Activated T-helper 2 cell treated with anti-CD3 and anti-CD28 coated beads, Interferon-gamma antibody, Interleukin-2, Interleukin-4, amounts not matched to agents 10 μg/mL and 5 μg/mL and 100 μg/mL, durations not matched to agents 14 hours and 24 hours and 36 hours (primary cell): Measurements from ENCODE around the gene CEP72. TPM values are rescaled to one million over a fixed set of nuclear protein-coding genes. Genes with fewer than 3 reads are reported as not detected.
"Not testable (repeated sequence)": the region's sequence is repeated elsewhere in the genome, so short reads cannot be mapped to it uniquely, and the experiment has no call there.

Experiments
- DNase-seq: peaks from one replicate; pipeline ENCODE4 v3.0.0; 2021; ENCODE audit warnings: low spot score
- H3K27ac Mint-ChIP-seq: one replicate; pipeline ENCODE4 v1.8.0; 2021; ENCODE audit warnings: mixed read lengths
- H3K27me3 Mint-ChIP-seq: one replicate; pipeline ENCODE4 v1.8.0; 2021; ENCODE audit warnings: low read depth, mixed read lengths
- H3K36me3 Mint-ChIP-seq: one replicate; pipeline ENCODE4 v1.8.0; 2021; ENCODE audit warnings: low read depth, mixed read lengths
- H3K4me1 Mint-ChIP-seq: one replicate; pipeline ENCODE4 v1.8.0; 2021; ENCODE audit warnings: low read depth, mixed read lengths
- H3K4me3 Mint-ChIP-seq: one replicate; pipeline ENCODE4 v1.8.0; 2021; ENCODE audit warnings: low read depth, mild to moderate bottlenecking, moderate library complexity, mixed read lengths
- H3K9me3 Mint-ChIP-seq: one replicate; pipeline ENCODE4 v1.8.0; 2021; ENCODE audit warnings: mixed read lengths
- intact Hi-C: fragments of 100-400 bp; cut with micrococcal nuclease; formaldehyde crosslinking; loops from one replicate; pipeline ENCODE4 v1.15.1; 2023
- total RNA-seq: library from RNA; stranded (reverse); gene quantifications from 2 replicates; pipeline ENCODE4 v1.2.3, GENCODE V29; 2022

Gene CEP72
- total RNA-seq, 1 donor from 2014 or later: 30.2 TPM

- intact Hi-C loops, DNase-seq: not testable (repeated sequence)
These were observed 16.4 kb downstream of the CEP72 start for GRCh38 chr5:628351-629205.

GRCh38 chr5:633501-633955 is 21.4 kb downstream of the CEP72 start:
- H3K4me3 Mint-ChIP-seq: no peak overlapping the region
- DNase-seq: no peak
- H3K36me3 Mint-ChIP-seq: peaks cover 44% of the 10 kb centered on the region
- no peaks in the 10 kb centered on the region for H3K4me1 Mint-ChIP-seq
- no peaks in the 10 kb centered on the region for H3K9me3 Mint-ChIP-seq
- H3K27me3 Mint-ChIP-seq: no peaks in the 10 kb centered on the region
- intact Hi-C loops: no loop called here
- no peak overlapping the region for H3K27ac Mint-ChIP-seq

More at GRCh38 chr5:628351-629205, 16.4 kb downstream of the CEP72 start:
- not testable (repeated sequence) for H3K4me3 Mint-ChIP-seq, H3K4me1 Mint-ChIP-seq, H3K9me3 Mint-ChIP-seq, H3K27ac Mint-ChIP-seq, H3K27me3 Mint-ChIP-seq
- peaks cover 37% of the 10 kb centered on the region for H3K36me3 Mint-ChIP-seq

GRCh38 chr5:634191-634590 is 22.1 kb downstream of the CEP72 start:
- no peaks in the 10 kb centered on the region for H3K4me1 Mint-ChIP-seq
- H3K9me3 Mint-ChIP-seq: no peaks in the 10 kb centered on the region
- peaks cover 39% of the 10 kb centered on the region for H3K36me3 Mint-ChIP-seq
- no peak for DNase-seq
- no peak overlapping the region for H3K4me3 Mint-ChIP-seq
- no peak overlapping the region for H3K27ac Mint-ChIP-seq
- no peaks in the 10 kb centered on the region for H3K27me3 Mint-ChIP-seq
- intact Hi-C loops: no loop called here

GRCh38 chr5:635306-636055 is 23.3 kb downstream of the CEP72 start:
- Mint-ChIP-seq H3K9me3 (no peaks in the 10 kb centered on the region), H3K4me1 (no peaks in the 10 kb centered on the region), H3K4me3 (no peak overlapping the region), H3K27ac (no peak overlapping the region), H3K36me3 (peaks cover 46% of the 10 kb centered on the region), H3K27me3 (no peaks in the 10 kb centered on the region)
- DNase-seq: no peak
- intact Hi-C loops: no loop called here

GRCh38 chr5:636951-637350 is 24.8 kb downstream of the CEP72 start:
- H3K27me3 Mint-ChIP-seq: no peaks in the 10 kb centered on the region
- H3K4me3 Mint-ChIP-seq: no peak overlapping the region
- no peaks in the 10 kb centered on the region for H3K4me1 Mint-ChIP-seq
- intact Hi-C loops: no loop called here
- no peak for DNase-seq
- H3K36me3 Mint-ChIP-seq: peaks cover 46% of the 10 kb centered on the region
- H3K9me3 Mint-ChIP-seq: no peaks in the 10 kb centered on the region
- H3K27ac Mint-ChIP-seq: no peak overlapping the region

- peaks cover 48% of the 10 kb centered on the region for H3K36me3 Mint-ChIP-seq
- H3K9me3 Mint-ChIP-seq: no peaks in the 10 kb centered on the region
- H3K27ac Mint-ChIP-seq: no peak overlapping the region
- no peak for DNase-seq
- no peaks in the 10 kb centered on the region for H3K4me1 Mint-ChIP-seq
- H3K27me3 Mint-ChIP-seq: no peaks in the 10 kb centered on the region
- intact Hi-C loops: no loop called here
- no peak overlapping the region for H3K4me3 Mint-ChIP-seq
These were observed 25.7 kb downstream of the CEP72 start for GRCh38 chr5:637581-638450.

- no peaks in the 10 kb centered on the region for H3K27me3 Mint-ChIP-seq
- H3K27ac Mint-ChIP-seq: no peak overlapping the region
- peaks cover 50% of the 10 kb centered on the region for H3K36me3 Mint-ChIP-seq
- no peak for DNase-seq
- H3K4me1 Mint-ChIP-seq: no peaks in the 10 kb centered on the region
- H3K9me3 Mint-ChIP-seq: no peaks in the 10 kb centered on the region
- no peak overlapping the region for H3K4me3 Mint-ChIP-seq
- intact Hi-C loops: no loop called here
These were observed 26.5 kb downstream of the CEP72 start for GRCh38 chr5:638501-639252.

GRCh38 chr5:639253-639530 is 27.1 kb downstream of the CEP72 start:
- intact Hi-C loops: no loop called here
- no peak overlapping the region for H3K4me3 Mint-ChIP-seq
- H3K36me3 Mint-ChIP-seq: peaks cover 49% of the 10 kb centered on the region
- no peak for DNase-seq
- H3K27me3 Mint-ChIP-seq: no peaks in the 10 kb centered on the region
- no peaks in the 10 kb centered on the region for H3K4me1 Mint-ChIP-seq
- no peak overlapping the region for H3K27ac Mint-ChIP-seq
- no peaks in the 10 kb centered on the region for H3K9me3 Mint-ChIP-seq

GRCh38 chr5:639584-640213 is 27.6 kb downstream of the CEP72 start:
- Mint-ChIP-seq H3K36me3 (peaks cover 51% of the 10 kb centered on the region), H3K9me3 (no peaks in the 10 kb centered on the region), H3K4me3 (no peak overlapping the region), H3K4me1 (no peaks in the 10 kb centered on the region), H3K27ac (no peak overlapping the region), H3K27me3 (no peaks in the 10 kb centered on the region)
- intact Hi-C loops: no loop called here
- DNase-seq: no peak

- no peak overlapping the region for H3K27ac Mint-ChIP-seq
- intact Hi-C loops: no loop called here
- no peaks in the 10 kb centered on the region for H3K9me3 Mint-ChIP-seq
- H3K36me3 Mint-ChIP-seq: peaks cover 48% of the 10 kb centered on the region
- DNase-seq: no peak
- H3K27me3 Mint-ChIP-seq: no peaks in the 10 kb centered on the region
- H3K4me3 Mint-ChIP-seq: no peak overlapping the region
- no peaks in the 10 kb centered on the region for H3K4me1 Mint-ChIP-seq
These were observed 28.6 kb downstream of the CEP72 start for GRCh38 chr5:640461-641330.

GRCh38 chr5:641331-641765 is 29.2 kb downstream of the CEP72 start:
- Mint-ChIP-seq H3K36me3 (peaks cover 48% of the 10 kb centered on the region), H3K9me3 (no peaks in the 10 kb centered on the region), H3K27ac (no peak overlapping the region), H3K4me1 (no peaks in the 10 kb centered on the region), H3K4me3 (no peak overlapping the region), H3K27me3 (no peaks in the 10 kb centered on the region)
- intact Hi-C loops: no loop called here
- no peak for DNase-seq
